A549 (cell line): ENCODE data around the gene SURF6. TPM values are rescaled to one million over a fixed set of nuclear protein-coding genes. Genes with fewer than 3 reads are reported as not detected.

Source experiments
- ATAC-seq, 2 experiments: fragments of 200-7000 bp in 1 of 2; fragments of >200 bp in 1 of 2; cut with Nextera tagmentation in 1 of 2; cut with Tn5 transposase in 1 of 2; 3 replicates each; pipeline versions ENCODE4 v1.8.0 to v1.9.1; 2018 to 2020; ENCODE audit warnings: mild to moderate bottlenecking in 1 of 2, moderate library complexity in 1 of 2
- CTCF ChIA-PET: fragments of 300-600 bp; sonication (Branson Sonifier 250); formaldehyde crosslinking; extraction: SDS; loops from one replicate; lab custom pipeline; 2021; ENCODE audit warnings: antibody characterized with exemption, inconsistent platforms; lab: Yijun Ruan, JAX
- POLR2A ChIA-PET: fragments of 350-600 bp; formaldehyde crosslinking; extraction: SDS; loops from one replicate; lab custom pipeline; 2021; ENCODE audit warnings: antibody characterized with exemption, inconsistent platforms; lab: Yijun Ruan, JAX
- DNase-seq, 2 experiments: peaks; one replicate each; pipeline versions ENCODE4 v3.0.0 to v3.0.0-alpha.2; 2011 to 2016; ENCODE audit warnings: low read depth in 1 of 2, low spot score in 1 of 2
- FAIRE-seq: peaks from 2 replicates; lab custom pipeline; 2011; peaks lifted over from hg19 to GRCh38; lab: Jason Lieb, UNC
- H3K27ac ChIP-seq, 2 experiments: fragments of >200 bp; sonication (Bioruptor Twin); formaldehyde crosslinking; 3 replicates each; pipeline ENCODE4 v1.5.1; 2016 to 2017
- H3K4me1 ChIP-seq: fragments of >200 bp; sonication (Bioruptor Twin); formaldehyde crosslinking; 3 replicates; pipeline ENCODE4 v1.6.1; 2016
- H3K4me2 ChIP-seq: fragments of >200 bp; sonication (Bioruptor Twin); formaldehyde crosslinking; 3 replicates; pipeline ENCODE4 v1.6.1; 2016
- H3K4me3 ChIP-seq: fragments of >200 bp; sonication (Bioruptor Twin); formaldehyde crosslinking; 3 replicates; pipeline ENCODE4 v1.5.1; 2016
- H3K9me3 ChIP-seq: fragments of >200 bp; sonication (Bioruptor Twin); formaldehyde crosslinking; 3 replicates; pipeline ENCODE4 v1.6.1; 2016
- ATOH8 ChIP-seq: fragments of 250-450 bp; sonication (Bioruptor Pico); IDR thresholded peaks from 2 replicates; pipeline ENCODE4 v1.5.0; 2020; ENCODE audit warnings: low read depth, mild to moderate bottlenecking, moderate library complexity
- CHD2 ChIP-seq: fragments of 150-350 bp; IDR thresholded peaks from 2 replicates; pipeline ENCODE4 v1.6.1; 2014; ENCODE audit warnings: low read length; ENCODE audit not compliant: partially characterized antibody
- E2F6 ChIP-seq: IDR thresholded peaks from 2 replicates; pipeline ENCODE4 v1.6.1; 2012; ENCODE audit warnings: low read depth, borderline replicate concordance
- EHF ChIP-seq: fragments of 250-450 bp; sonication (Bioruptor Pico); IDR thresholded peaks from 2 replicates; pipeline ENCODE4 v1.5.0; 2020; ENCODE audit warnings: mild to moderate bottlenecking
- EHMT2 ChIP-seq: fragments of 200-600 bp; sonication (generic); IDR thresholded peaks from 2 replicates; pipeline ENCODE4 v1.6.1; 2016; ENCODE audit warnings: antibody characterized with exemption, low read depth, mild to moderate bottlenecking, moderate library complexity
- ELK1 ChIP-seq: fragments of 150-350 bp; IDR thresholded peaks from 2 replicates; pipeline ENCODE4 v1.6.1; 2014; ENCODE audit warnings: low read depth, mild to moderate bottlenecking, low read length
- ESRRA ChIP-seq: fragments of 150-350 bp; IDR thresholded peaks from 2 replicates; pipeline ENCODE4 v1.6.1; 2014; ENCODE audit warnings: mild to moderate bottlenecking, low read length, borderline replicate concordance
- FOSB ChIP-seq: fragments of 250-450 bp; sonication (Bioruptor Pico); IDR thresholded peaks from 2 replicates; pipeline ENCODE4 v1.5.0; 2020; ENCODE audit warnings: mild to moderate bottlenecking, moderate library complexity
- FOSL2 ChIP-seq, 2 experiments: fragments of 450-650 bp in 1 of 2; fragments of >200 bp in 1 of 2; sonication (Bioruptor Twin) in 1 of 2; formaldehyde crosslinking; IDR thresholded peaks; 2 replicates each; pipeline versions ENCODE4 v1.5.0 to v1.6.1; 2016 to 2020; ENCODE audit warnings: mild to moderate bottlenecking in 1 of 2, moderate library complexity in 1 of 2
- FOXS1 ChIP-seq: fragments of 250-450 bp; sonication (Bioruptor Pico); IDR thresholded peaks from 2 replicates; pipeline ENCODE4 v1.5.0; 2020; ENCODE audit warnings: mild to moderate bottlenecking, moderate library complexity
- HDAC2 ChIP-seq: fragments of 200-600 bp; sonication (generic); IDR thresholded peaks from 2 replicates; pipeline ENCODE4 v1.6.1; 2016
- HOXB13 ChIP-seq: fragments of 250-450 bp; sonication (Bioruptor Pico); IDR thresholded peaks from 2 replicates; pipeline ENCODE4 v1.5.0; 2020; ENCODE audit warnings: low read depth, mild to moderate bottlenecking, moderate library complexity
- MAX ChIP-seq: IDR thresholded peaks from 2 replicates; pipeline ENCODE4 v1.6.1; 2012
- MAZ ChIP-seq: fragments of 150-350 bp; IDR thresholded peaks from 2 replicates; pipeline ENCODE4 v1.6.1; 2014; ENCODE audit warnings: antibody characterized with exemption, low read depth, low read length, borderline replicate concordance
- MYC ChIP-seq: IDR thresholded peaks from 2 replicates; pipeline ENCODE4 v1.6.1; 2012; ENCODE audit warnings: mild to moderate bottlenecking, inconsistent platforms, low read length, improper control_type of control experiment, borderline replicate concordance
- PHF8 ChIP-seq: fragments of 200-600 bp; sonication (generic); IDR thresholded peaks from 2 replicates; pipeline ENCODE4 v1.6.1; 2016; ENCODE audit warnings: low read depth, mild to moderate bottlenecking, antibody characterized with exemption, moderate library complexity, borderline replicate concordance
- POLR2A ChIP-seq: IDR thresholded peaks from 2 replicates; pipeline ENCODE4 v1.6.1; 2012; ENCODE audit warnings: mild to moderate bottlenecking, low read length
- POLR2AphosphoS2 ChIP-seq: conservative IDR thresholded peaks from 2 replicates; pipeline ENCODE4 v1.6.1; 2012; ENCODE audit warnings: low read length, improper control_type of control experiment, inconsistent platforms
- RARB ChIP-seq: fragments of 250-450 bp; sonication (Bioruptor Pico); IDR thresholded peaks from 2 replicates; pipeline ENCODE4 v1.8.0; 2021; ENCODE audit warnings: mild to moderate bottlenecking, moderate library complexity
- RCOR1 ChIP-seq: fragments of 150-350 bp; IDR thresholded peaks from 2 replicates; pipeline ENCODE4 v1.6.1; 2014; ENCODE audit warnings: antibody characterized with exemption, low read length, low read depth
- RFX5 ChIP-seq: fragments of 450-650 bp; IDR thresholded peaks from 2 replicates; pipeline ENCODE4 v1.7.1; 2014; ENCODE audit warnings: antibody characterized with exemption, mild to moderate bottlenecking, moderate library complexity
- RNF2 ChIP-seq: fragments of 200-600 bp; sonication (generic); IDR thresholded peaks from 2 replicates; pipeline ENCODE4 v1.6.1; 2016; ENCODE audit warnings: low read depth, mild to moderate bottlenecking, antibody characterized with exemption, moderate library complexity, borderline replicate concordance
- SMC3 ChIP-seq: fragments of >200 bp; sonication (Bioruptor Twin); formaldehyde crosslinking; IDR thresholded peaks from 3 replicates; pipeline ENCODE4 v1.6.1; 2018; ENCODE audit warnings: inconsistent platforms
- TFCP2L1 ChIP-seq: fragments of 250-450 bp; sonication (Bioruptor Pico); IDR thresholded peaks from 2 replicates; pipeline ENCODE4 v1.5.0; 2021; ENCODE audit warnings: mild to moderate bottlenecking
- USF2 ChIP-seq: fragments of 450-650 bp; IDR thresholded peaks from 2 replicates; pipeline ENCODE4 v1.6.1; 2014; ENCODE audit warnings: antibody characterized with exemption
- ZC3H11A ChIP-seq: fragments of 450-650 bp; IDR thresholded peaks from 2 replicates; pipeline ENCODE4 v1.6.1; 2014; ENCODE audit warnings: antibody characterized with exemption, mild to moderate bottlenecking
- WGBS: methylation state at CpG from one replicate; pipeline ENCODE4 v1.1.6; 2017; ENCODE audit errors: missing lambda C conversion rate; 5-methylcytosine and 5-hydroxymethylcytosine counted together
- polyA plus RNA-seq, 4 experiments: library from polyadenylated mRNA; depleted of rRNA in 3 of 4; stranded (reverse); fragments of >200 nt; fragmentation: RNase III in 1 of 4; extraction: RNeasy Plus Mini Kit Qiagen cat#74134 plus additional on column Dnase treatment in 1 of 4; gene quantifications; 2 replicates in 3 of 4; 3 replicates in 1 of 4; pipeline ENCODE4 v1.2.3, GENCODE V29; 2011 to 2017
- TF ChIP-seq, protein P1 (sequence below): fragments of >200 bp; sonication (Bioruptor Twin); formaldehyde crosslinking; IDR thresholded peaks from 2 replicates; pipeline ENCODE4 v1.6.1; 2016

SURF6 gene
- polyA plus RNA-seq, 2 of the 4 experiments (the other 2 are of a cell fraction), result 10.5 to 25.1 TPM

DNA sequence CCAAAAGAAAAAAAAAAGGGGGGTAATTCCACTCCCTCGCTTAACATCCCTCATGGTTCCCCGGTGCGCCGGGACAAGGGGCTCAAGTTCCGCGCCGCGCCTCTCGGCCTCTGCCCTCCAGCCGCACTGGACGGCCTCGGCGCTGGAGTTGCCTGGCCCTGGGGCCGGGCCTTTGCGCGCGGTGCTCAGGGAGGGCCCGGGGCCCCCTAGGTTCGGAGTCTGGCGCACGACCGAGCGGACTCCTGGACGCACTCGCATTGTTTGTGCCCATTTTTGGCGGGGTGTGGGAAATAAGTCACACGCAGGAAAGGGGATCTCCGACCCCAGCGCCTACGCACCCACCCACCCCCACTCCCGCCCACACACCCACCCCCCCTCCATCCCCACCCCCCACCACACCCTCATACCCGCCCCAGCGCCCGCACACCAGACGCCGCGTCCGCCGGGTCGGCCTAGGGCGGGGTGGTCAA is 11.6 kb upstream of the SURF6 start:
- TF ChIP-seq E2F6 (no peak), TFCP2L1 (CRISPR knock-in tag) (no peak), SMC3 (no peak), CHD2 (no peak), RARB (no peak), EHMT2 (no peak), HOXB13 (CRISPR knock-in tag) (no peak), RCOR1 (no peak), RFX5 (no peak), PHF8 (no peak), HDAC2 (no peak), ESRRA (no peak), RNF2 (no peak)
- FAIRE-seq (no peak), DNase-seq (peak in 1 of 2 experiments; percentile 45), ATAC-seq (peak; percentile 70 to 79)
- Histone ChIP-seq H3K9me3 (no peaks in the 10 kb centered on the region), H3K4me3 (peak overlapping the region; percentile 100), H3K4me1 (peaks cover 19% of the 10 kb centered on the region), H3K4me2 (peak overlapping the region; percentile 87), H3K27ac (peak overlapping the region; percentile 98 to 99)
- CTCF ChIA-PET, result interaction anchor here (0.9 to 3.4 kb wide), 4 partner anchors 15 to 161 kb away, joined by 3 to 10 read pairs (median 4); no protein-coding TSS in a partner anchor
- POLR2A ChIA-PET, result interaction anchor here (0.5 to 2.6 kb wide), 21 partner anchors 8 to 677 kb away, joined by 3 to 27 read pairs (median 5); partner anchors contain the start of genes CACFD1, SLC2A6, STKLD1 and SURF1
- WGBS, result 2% methylated on average over 25 of the region's 41 CpGs

DNA sequence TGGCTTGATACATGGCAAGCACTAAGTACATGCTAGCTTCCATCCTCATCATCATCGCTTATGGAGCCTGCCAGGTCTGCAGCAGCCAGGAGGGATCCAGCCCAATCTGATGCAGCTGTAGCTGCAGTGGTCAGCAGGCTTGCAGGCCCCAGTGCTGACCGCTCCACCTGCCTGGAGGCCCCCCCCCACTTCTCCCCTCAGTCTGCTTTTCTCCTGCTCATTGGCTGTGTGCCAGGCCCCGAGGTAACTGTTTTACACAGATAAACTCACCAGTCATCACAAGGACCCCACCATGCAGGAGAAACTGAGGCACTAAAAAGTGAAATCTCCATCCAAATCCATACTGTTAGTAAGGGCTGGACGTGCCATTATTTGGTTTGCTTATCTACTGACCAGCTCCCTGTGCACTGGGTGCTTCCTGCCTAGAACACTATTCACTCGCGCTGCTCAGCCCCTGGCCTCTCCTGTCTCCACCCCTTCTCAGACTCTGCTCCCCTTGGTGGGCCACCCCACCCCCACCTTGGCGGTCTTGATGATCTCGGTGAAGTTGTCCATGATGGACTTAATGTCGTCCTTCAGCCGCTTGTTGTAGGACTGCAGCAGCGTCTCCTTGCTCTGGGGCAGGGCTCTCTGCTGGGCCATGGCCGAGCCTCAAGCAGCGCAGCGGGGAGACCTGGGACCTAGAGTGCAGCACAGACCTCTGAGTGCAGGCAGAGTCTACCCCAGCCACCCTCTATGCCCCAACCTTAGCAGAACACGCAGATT is 10.2 kb upstream of the SURF6 start:
- ATAC-seq, result no peak; a peak in 1 of 6 replicates
- peak overlapping the region; percentile 100 for H3K4me3 ChIP-seq
- DNase-seq, result no peak
- POLR2A ChIA-PET, result no interaction called here
- peak overlapping the region; percentile 98 to 99 for H3K27ac ChIP-seq
- no peak for FAIRE-seq
- TF ChIP-seq MYC (no peak), MAX (no peak), ELK1 (no peak), HOXB13 (CRISPR knock-in tag) (no peak), POLR2A (no peak), ATOH8 (CRISPR knock-in tag) (no peak), USF2 (no peak), RFX5 (no peak), RCOR1 (no peak), FOSL2 (IDR thresholded peaks at IDR 0.05) (no peak), FOSL2 (CRISPR knock-in tag; IDR thresholded peaks at IDR 0.05) (no peak), MAZ (no peak), ZC3H11A (no peak), RARB (no peak), RNF2 (no peak), EHF (CRISPR knock-in tag) (no peak), FOXS1 (CRISPR knock-in tag) (no peak), POLR2AphosphoS2 (no peak), FOSB (CRISPR knock-in tag) (no peak), EHMT2 (no peak)
- TF ChIP-seq, protein P1, sequence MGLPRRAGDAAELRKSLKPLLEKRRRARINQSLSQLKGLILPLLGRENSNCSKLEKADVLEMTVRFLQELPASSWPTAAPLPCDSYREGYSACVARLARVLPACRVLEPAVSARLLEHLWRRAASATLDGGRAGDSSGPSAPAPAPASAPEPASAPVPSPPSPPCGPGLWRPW, result no peak
- TF ChIP-seq, all 56 proteins: peak for 0
- CTCF ChIA-PET, result interaction anchor here (0.7 to 3.4 kb wide), 3 partner anchors 16 to 160 kb away, joined by 3 to 10 read pairs (median 4); no protein-coding TSS in a partner anchor
- Histone ChIP-seq H3K9me3 (no peaks in the 10 kb centered on the region), H3K4me1 (peaks cover 19% of the 10 kb centered on the region), H3K4me2 (peak overlapping the region; percentile 87)
- 75% methylated on average over 7 of the region's 15 CpGs for WGBS
